ENCODE data around the gene MIX23. TPM values are rescaled to one million over a fixed set of nuclear protein-coding genes. Genes with fewer than 3 reads are reported as not detected.

The MIX23 gene
- polyA plus RNA-seq, 1 donor, result 42.4 TPM

DNA sequence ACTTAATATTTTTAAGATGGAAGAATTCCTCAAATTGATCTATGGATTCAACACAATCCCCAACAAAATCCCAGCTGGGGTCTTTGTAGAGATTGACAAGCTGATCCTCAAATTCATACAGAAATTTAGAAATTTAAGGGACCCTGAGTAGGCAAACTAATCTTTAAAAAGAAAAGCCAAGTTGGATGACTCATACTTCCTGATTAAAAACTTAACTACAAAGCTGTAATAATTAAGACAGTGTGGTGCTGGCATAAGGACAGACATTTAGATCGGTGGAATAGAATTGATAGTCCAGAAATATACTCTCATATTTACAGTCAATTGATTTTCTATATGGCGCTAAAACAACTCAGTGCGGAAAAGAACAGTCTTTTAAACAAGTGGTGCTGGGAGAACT is 12.6 kb upstream of the MIX23 start:
- Histone ChIP-seq H3K9me3 (ENCODE audit: control insufficient read depth, low read depth, low read length) (no peaks in the 10 kb centered on the region), H3K4me3 (ENCODE audit: low read length) (no peak overlapping the region), H3K36me3 (ENCODE audit: control insufficient read depth, insufficient read depth, low read length) (peaks cover 6% of the 10 kb centered on the region), H3K27me3 (ENCODE audit: control insufficient read depth, insufficient read depth, low read length) (no peaks in the 10 kb centered on the region), H3K27ac (ENCODE audit: low read length) (no peak overlapping the region), H3K4me1 (ENCODE audit: control insufficient read depth, insufficient read depth, low read length) (no peaks in the 10 kb centered on the region)
- no peak for DNase-seq
- WGBS (ENCODE audit: insufficient coverage, low lambda C conversion rate), result 67% methylated on average over 3 of the region's 3 CpGs

GRCh38 chr3:122394173-122394572 is 11.1 kb upstream of the MIX23 start:
- no peak overlapping the region for H3K4me3 ChIP-seq (ENCODE audit: low read length)
- peaks cover 6% of the 10 kb centered on the region for H3K36me3 ChIP-seq (ENCODE audit: control insufficient read depth, insufficient read depth, low read length)
- WGBS (ENCODE audit: insufficient coverage, low lambda C conversion rate), result no CpG with 5 or more reads among the region's 1 CpG
- no peaks in the 10 kb centered on the region for H3K4me1 ChIP-seq (ENCODE audit: control insufficient read depth, insufficient read depth, low read length)
- DNase-seq, result no peak
- no peaks in the 10 kb centered on the region for H3K27me3 ChIP-seq (ENCODE audit: control insufficient read depth, insufficient read depth, low read length)
- no peaks in the 10 kb centered on the region for H3K9me3 ChIP-seq (ENCODE audit: control insufficient read depth, low read depth, low read length)
- no peak overlapping the region for H3K27ac ChIP-seq (ENCODE audit: low read length)

DNA sequence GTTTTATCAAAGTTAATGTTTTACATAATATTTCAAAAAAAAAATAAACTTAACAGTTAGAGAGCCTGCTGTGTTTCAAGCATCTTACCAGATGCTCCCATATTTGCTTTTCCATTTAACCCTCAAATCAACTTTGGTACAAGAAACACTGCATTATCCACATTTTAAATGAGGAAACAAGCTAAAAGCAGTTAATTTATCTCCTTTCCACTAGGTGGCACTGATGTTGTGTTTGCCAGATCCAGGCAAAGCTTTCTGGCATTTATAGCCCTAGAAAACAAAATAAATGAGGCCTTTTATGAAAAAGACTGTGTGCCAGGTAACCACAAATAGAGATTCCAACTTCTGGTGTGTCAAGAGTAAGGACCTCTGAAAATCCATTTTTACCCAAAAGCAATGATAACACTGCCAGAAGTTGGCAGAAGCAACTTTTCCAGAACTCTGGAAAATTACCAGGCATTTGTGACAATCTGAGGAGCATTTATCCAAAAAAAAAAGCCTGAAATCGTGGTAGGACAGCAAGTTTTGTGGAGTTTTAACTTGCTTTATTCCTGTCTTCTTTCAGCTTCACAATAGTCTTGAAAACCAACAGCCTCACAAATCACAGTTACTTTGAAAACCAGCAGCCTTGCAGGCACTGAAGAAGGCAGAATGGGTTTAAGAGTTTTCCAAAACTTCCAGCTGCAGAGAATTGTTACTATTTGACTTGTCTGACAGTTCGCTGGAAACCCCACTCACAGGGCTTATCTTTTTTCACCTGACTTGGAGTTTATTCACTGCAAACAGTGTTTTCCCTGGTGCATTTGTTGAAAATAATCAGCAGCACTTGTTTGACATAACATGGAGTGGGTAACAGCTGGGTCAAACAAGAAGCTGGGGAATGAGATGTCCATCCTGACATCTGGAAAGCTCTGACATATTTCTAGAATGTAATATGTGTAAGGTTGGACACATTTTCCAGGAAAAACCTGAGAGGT is 10.1 kb upstream of the MIX23 start:
- peak in 1 of 2 donors; percentile 27 for DNase-seq
- Histone ChIP-seq H3K4me3 (ENCODE audit: low read length) (no peak overlapping the region), H3K4me1 (ENCODE audit: control insufficient read depth, insufficient read depth, low read length) (no peaks in the 10 kb centered on the region), H3K36me3 (ENCODE audit: control insufficient read depth, insufficient read depth, low read length) (peaks cover 6% of the 10 kb centered on the region), H3K9me3 (ENCODE audit: control insufficient read depth, low read depth, low read length) (no peaks in the 10 kb centered on the region), H3K27me3 (ENCODE audit: control insufficient read depth, insufficient read depth, low read length) (no peaks in the 10 kb centered on the region), H3K27ac (ENCODE audit: low read length) (no peak overlapping the region)
- no CpG with 5 or more reads among the region's 2 CpGs for WGBS (ENCODE audit: insufficient coverage, low lambda C conversion rate)

- no peak for DNase-seq
- Histone ChIP-seq H3K9me3 (ENCODE audit: control insufficient read depth, low read depth, low read length) (no peaks in the 10 kb centered on the region), H3K27me3 (ENCODE audit: control insufficient read depth, insufficient read depth, low read length) (no peaks in the 10 kb centered on the region), H3K4me1 (ENCODE audit: control insufficient read depth, insufficient read depth, low read length) (no peaks in the 10 kb centered on the region), H3K4me3 (ENCODE audit: low read length) (no peak overlapping the region), H3K27ac (ENCODE audit: low read length) (no peak overlapping the region), H3K36me3 (ENCODE audit: control insufficient read depth, insufficient read depth, low read length) (peaks cover 6% of the 10 kb centered on the region)
- 0% methylated on average over 1 of the region's 2 CpGs for WGBS (ENCODE audit: insufficient coverage, low lambda C conversion rate)
Measured at GRCh38 chr3:122391681-122392446, 8.8 kb upstream of the MIX23 start.

DNA sequence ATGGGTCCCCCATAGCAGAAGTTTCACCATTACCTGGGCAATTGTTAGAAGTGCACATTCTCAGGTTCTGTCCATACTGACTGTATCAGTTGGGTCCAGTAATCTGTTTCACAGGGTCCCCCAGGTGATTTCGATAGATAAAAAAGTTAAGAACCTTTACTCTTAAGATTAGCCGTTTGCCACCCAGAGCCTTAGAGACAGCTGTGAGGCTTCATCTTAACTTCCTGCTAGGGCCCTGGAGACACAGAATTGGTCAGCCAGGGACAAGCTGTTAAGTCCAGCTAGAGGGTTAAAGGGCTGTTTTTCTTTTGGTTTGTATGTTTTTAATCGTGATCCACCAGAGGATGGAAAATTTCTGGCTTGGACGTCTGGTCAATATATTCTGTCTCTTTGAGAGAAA is 7.6 kb upstream of the MIX23 start:
- no peak for DNase-seq
- Histone ChIP-seq H3K4me1 (ENCODE audit: control insufficient read depth, insufficient read depth, low read length) (no peaks in the 10 kb centered on the region), H3K27ac (ENCODE audit: low read length) (no peak overlapping the region), H3K4me3 (ENCODE audit: low read length) (no peak overlapping the region), H3K36me3 (ENCODE audit: control insufficient read depth, insufficient read depth, low read length) (peaks cover 6% of the 10 kb centered on the region), H3K27me3 (ENCODE audit: control insufficient read depth, insufficient read depth, low read length) (no peaks in the 10 kb centered on the region), H3K9me3 (ENCODE audit: control insufficient read depth, low read depth, low read length) (no peaks in the 10 kb centered on the region)
- 83% methylated on average over 1 of the region's 4 CpGs for WGBS (ENCODE audit: insufficient coverage, low lambda C conversion rate)

GRCh38 chr3:122389892-122390291 is 6.9 kb upstream of the MIX23 start:
- Histone ChIP-seq H3K36me3 (ENCODE audit: control insufficient read depth, insufficient read depth, low read length) (peaks cover 6% of the 10 kb centered on the region), H3K27me3 (ENCODE audit: control insufficient read depth, insufficient read depth, low read length) (no peaks in the 10 kb centered on the region), H3K9me3 (ENCODE audit: control insufficient read depth, low read depth, low read length) (no peaks in the 10 kb centered on the region), H3K4me1 (ENCODE audit: control insufficient read depth, insufficient read depth, low read length) (no peaks in the 10 kb centered on the region), H3K4me3 (ENCODE audit: low read length) (no peak overlapping the region), H3K27ac (ENCODE audit: low read length) (no peak overlapping the region)
- WGBS (ENCODE audit: insufficient coverage, low lambda C conversion rate), result 100% methylated on average over 1 of the region's 4 CpGs
- no peak for DNase-seq

- H3K9me3 ChIP-seq (ENCODE audit: control insufficient read depth, low read depth, low read length), result no peaks in the 10 kb centered on the region
- H3K27ac ChIP-seq (ENCODE audit: low read length), result no peak overlapping the region
- DNase-seq, result no peak
- peaks cover 6% of the 10 kb centered on the region for H3K36me3 ChIP-seq (ENCODE audit: control insufficient read depth, insufficient read depth, low read length)
- H3K4me3 ChIP-seq (ENCODE audit: low read length), result no peak overlapping the region
- H3K4me1 ChIP-seq (ENCODE audit: control insufficient read depth, insufficient read depth, low read length), result no peaks in the 10 kb centered on the region
- no peaks in the 10 kb centered on the region for H3K27me3 ChIP-seq (ENCODE audit: control insufficient read depth, insufficient read depth, low read length)
Measured at GRCh38 chr3:122389197-122389596, 6.2 kb upstream of the MIX23 start.

DNA sequence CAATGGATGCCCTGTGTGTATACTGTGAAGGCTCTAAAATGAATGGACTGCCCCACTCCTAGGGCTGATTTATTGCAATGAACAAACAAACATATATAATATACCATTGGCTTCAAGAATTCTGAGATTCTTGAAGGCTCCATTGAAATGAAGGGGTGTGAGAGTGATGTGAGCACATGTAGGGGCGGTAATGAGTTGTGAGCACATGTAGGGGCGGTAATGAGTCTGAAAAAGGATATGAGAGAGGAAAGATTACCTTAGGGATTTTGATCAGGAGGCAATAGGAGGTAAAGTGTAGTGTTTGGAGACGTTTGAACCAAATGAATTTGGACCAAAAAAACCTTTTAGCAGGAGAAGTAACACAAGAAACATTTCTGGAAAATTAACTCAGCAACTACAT is 4.7 kb upstream of the MIX23 start:
- H3K9me3 ChIP-seq (ENCODE audit: control insufficient read depth, low read depth, low read length), result no peaks in the 10 kb centered on the region
- WGBS (ENCODE audit: insufficient coverage, low lambda C conversion rate), result 96% methylated on average over 3 of the region's 3 CpGs

DNA sequence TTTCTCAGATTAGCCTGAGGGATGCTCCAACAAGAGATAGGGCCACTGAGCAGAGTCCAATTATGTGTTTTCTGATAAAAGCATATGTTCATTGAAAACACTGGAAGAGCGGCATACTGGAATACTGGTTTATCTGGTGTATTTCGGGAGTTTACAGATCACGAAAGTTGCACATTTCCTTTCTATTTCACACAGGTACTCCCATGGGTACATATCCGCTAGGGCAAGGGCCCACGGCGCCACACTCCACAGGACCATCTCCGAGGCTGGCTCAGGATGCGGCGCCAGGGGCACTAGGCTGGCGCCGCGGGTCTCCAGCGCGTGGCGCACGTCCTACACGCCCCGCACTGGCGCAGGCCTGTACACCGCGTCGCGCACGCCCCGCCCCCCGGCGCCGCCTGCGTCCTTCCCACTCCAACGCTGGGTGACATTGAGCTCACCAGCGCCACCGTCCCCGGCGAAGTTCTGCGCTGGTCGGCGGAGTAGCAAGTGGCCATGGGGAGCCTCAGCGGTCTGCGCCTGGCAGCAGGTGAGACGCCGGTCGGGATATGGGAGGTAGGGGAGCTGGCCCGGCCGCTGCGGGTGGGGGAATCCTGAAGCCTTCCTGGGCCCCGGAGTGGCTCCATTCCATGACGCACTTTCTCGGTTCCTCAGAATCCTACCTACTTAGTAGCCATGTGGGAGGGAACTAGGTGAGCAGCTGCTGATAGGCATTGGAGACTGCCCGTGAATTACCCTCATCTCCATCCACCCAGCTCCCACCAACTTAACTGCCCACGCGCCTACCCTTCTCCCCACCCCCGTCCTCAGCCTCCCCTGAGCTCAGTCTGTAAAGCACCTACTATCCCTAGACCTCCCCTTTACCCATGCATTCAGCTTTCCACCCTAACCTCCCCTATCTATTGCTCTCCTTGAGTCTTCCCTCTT is 1.0 kb upstream of the MIX23 start, which contains the start of gene FAM162A:
TSS of gene FAM162A (plus strand) at position 412 of the 927 bp plus-strand sequence. CDS start at position 496, 84 bp downstream.
- Histone ChIP-seq H3K27me3 (ENCODE audit: control insufficient read depth, insufficient read depth, low read length) (no peaks in the 10 kb centered on the region), H3K4me3 (ENCODE audit: low read length) (peak within 1 kb of the TSS; percentile 81), H3K27ac (ENCODE audit: low read length) (peak within 1 kb of the TSS; percentile 95), H3K36me3 (ENCODE audit: control insufficient read depth, insufficient read depth, low read length) (no peaks in the 10 kb centered on the region), H3K9me3 (ENCODE audit: control insufficient read depth, low read depth, low read length) (no peaks in the 10 kb centered on the region), H3K4me1 (ENCODE audit: control insufficient read depth, insufficient read depth, low read length) (no peaks in the 10 kb centered on the region)
- no CpG with 5 or more reads among the region's 52 CpGs for WGBS (ENCODE audit: insufficient coverage, low lambda C conversion rate)
- peak; percentile 95 to 97 for DNase-seq

More for the DNA sequence above, 4.7 kb upstream of the MIX23 start:
- no peaks in the 10 kb centered on the region for H3K4me1 ChIP-seq (ENCODE audit: control insufficient read depth, insufficient read depth, low read length)
- DNase-seq, result no peak
- no peaks in the 10 kb centered on the region for H3K36me3 ChIP-seq (ENCODE audit: control insufficient read depth, insufficient read depth, low read length)
- H3K27me3 ChIP-seq (ENCODE audit: control insufficient read depth, insufficient read depth, low read length), result no peaks in the 10 kb centered on the region
- no peak overlapping the region for H3K27ac ChIP-seq (ENCODE audit: low read length)
- H3K4me3 ChIP-seq (ENCODE audit: low read length), result no peak overlapping the region

DNA sequence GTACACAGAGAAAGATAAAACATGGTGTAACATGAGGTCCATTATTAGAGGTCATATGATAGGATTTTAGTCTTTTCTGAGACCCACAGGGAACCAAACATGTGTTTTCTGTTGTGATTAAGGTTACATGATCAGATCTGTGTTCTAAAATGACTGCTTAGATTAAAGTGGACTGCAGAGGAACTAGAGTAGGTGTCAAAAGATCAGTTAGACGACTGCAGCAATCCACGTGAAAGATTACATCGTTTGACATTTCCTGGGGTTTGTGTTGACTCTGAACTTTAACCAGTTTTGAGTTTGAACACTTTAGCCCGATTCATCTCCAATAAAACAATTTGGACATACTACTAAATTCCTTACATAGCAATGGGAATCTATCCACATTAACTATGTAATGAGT is 5.1 kb downstream of the MIX23 start:
- H3K36me3 ChIP-seq (ENCODE audit: control insufficient read depth, insufficient read depth, low read length), result no peaks in the 10 kb centered on the region
- DNase-seq, result no peak
- no peaks in the 10 kb centered on the region for H3K9me3 ChIP-seq (ENCODE audit: control insufficient read depth, low read depth, low read length)
- H3K27ac ChIP-seq (ENCODE audit: low read length), result no peak overlapping the region
- no peaks in the 10 kb centered on the region for H3K27me3 ChIP-seq (ENCODE audit: control insufficient read depth, insufficient read depth, low read length)
- H3K4me1 ChIP-seq (ENCODE audit: control insufficient read depth, insufficient read depth, low read length), result peaks cover 3% of the 10 kb centered on the region
- H3K4me3 ChIP-seq (ENCODE audit: low read length), result no peak overlapping the region
- WGBS (ENCODE audit: insufficient coverage, low lambda C conversion rate), result 40% methylated on average over 1 of the region's 4 CpGs

Data from large intestine (tissue), 3 donors.